Measurements from ENCODE around the gene MTSS2. TPM values are rescaled to one million over a fixed set of nuclear protein-coding genes. Genes with fewer than 3 reads are reported as not detected.

The MTSS2 gene
- total and polyA plus RNA-seq, 2 of the 4 experiments (the other 2 are of a cell fraction) = 9.1 to 86.2 TPM

DNA sequence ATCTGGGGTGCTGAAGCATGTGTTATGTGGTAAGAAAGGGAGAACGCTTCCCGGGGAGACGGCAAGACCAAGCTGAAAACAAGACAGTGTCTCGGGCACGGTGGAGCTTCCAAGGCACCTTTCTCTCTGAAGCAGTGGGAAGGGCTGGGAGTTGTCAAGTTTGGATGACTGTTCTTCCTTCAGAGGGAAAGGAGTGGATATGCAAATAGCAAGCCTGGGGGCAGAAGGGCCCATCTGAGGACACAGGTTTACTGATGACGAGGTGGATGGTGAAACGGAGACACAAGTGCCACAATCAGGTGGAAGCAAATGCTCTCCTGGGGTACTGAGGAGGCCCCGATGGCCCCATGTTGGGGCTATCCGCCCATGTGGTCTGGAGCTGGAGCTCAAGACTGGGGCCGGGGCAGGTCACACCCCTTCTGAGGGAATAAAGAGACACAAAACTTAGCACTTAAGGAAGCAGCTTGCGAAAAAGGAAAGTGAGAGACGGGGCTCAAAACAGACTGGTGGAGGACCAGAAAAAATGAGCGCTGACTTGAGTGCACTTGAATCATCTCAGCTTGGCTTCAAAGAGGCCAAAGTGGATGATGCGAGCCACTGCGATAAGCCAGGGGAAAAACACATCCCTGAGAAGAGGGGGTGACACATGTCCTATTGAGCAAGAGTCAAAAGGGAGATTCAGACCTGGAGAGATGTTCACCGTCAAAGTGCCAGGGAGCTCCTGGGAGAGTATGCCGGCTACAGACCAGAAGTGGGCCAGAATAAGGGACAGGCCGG, 34.8 kb upstream of the MTSS2 start:
- no peak for ATAC-seq (ENCODE audit: low read depth)

More for the DNA sequence above, 34.8 kb upstream of the MTSS2 start:
- Histone ChIP-seq H3K36me3 (ENCODE audit: control insufficient read depth, insufficient read depth, low read length) (peaks cover 6% of the 10 kb centered on the region; the same call in 1 of the 2 replicates), H2BK20ac (ENCODE audit: low read depth, low read length) (no peak overlapping the region), H2AK5ac (ENCODE audit: low read depth, low read length) (peak overlapping the region; percentile 63; the same call in 1 of the 2 replicates), H2AFZ (replicated peaks; ENCODE audit: low read length, poor library complexity) (peak overlapping the region; percentile 56), H3K14ac (replicated peaks; ENCODE audit: low read depth, low read length) (no peak overlapping the region), H2BK15ac (ENCODE audit: low read depth, low read length) (no peak overlapping the region), H3K4me2 (ENCODE audit: low read depth, low read length) (no peak overlapping the region), H2BK120ac (ENCODE audit: low read depth, low read length) (no peak overlapping the region), H4K8ac (ENCODE audit: low read depth in 2 of 2, low read length in 2 of 2) (no peak overlapping the region), H4K20me1 (ENCODE audit: insufficient read depth, low read length) (no peaks in the 10 kb centered on the region), H3K4me1 (ENCODE audit: control insufficient read depth, insufficient read depth, low read length) (peaks cover 17% of the 10 kb centered on the region), H3K9ac (ENCODE audit: low read depth, low read length) (no peak overlapping the region), H4K91ac (ENCODE audit: insufficient read depth, low read depth, low read length) (no peak overlapping the region), H2BK5ac (ENCODE audit: low read depth, low read length, poor library complexity, severe bottlenecking) (no peak overlapping the region), H3K18ac (ENCODE audit: low read depth, low read length) (no peak overlapping the region), H3K27me3 (ENCODE audit: control insufficient read depth, insufficient read depth, low read length) (no peaks in the 10 kb centered on the region), H3K9me1 (ENCODE audit: insufficient read depth, low read length) (peaks cover 12% of the 10 kb centered on the region; the same call in 1 of the 2 replicates), H3K4ac (ENCODE audit: low read depth, low read length) (no peak overlapping the region), H3K23ac (ENCODE audit: low read depth, low read length) (no peak overlapping the region), H3K56ac (ENCODE audit: extremely low read depth, insufficient read depth, low read length) (no peak overlapping the region), H3K79me1 (ENCODE audit: low read depth in 1 of 2, low read length in 2 of 2) (peaks cover 0 to 18% of the 10 kb centered on the region in 2 experiments; a peak in 2 of 4 replicates), H3K27ac (ENCODE audit: insufficient read depth, low read length) (no peak overlapping the region), H3K9me3 (ENCODE audit: control insufficient read depth, insufficient read depth, low read length) (no peaks in the 10 kb centered on the region), H3K4me3 (ENCODE audit: insufficient read depth, low read depth, low read length) (no peak overlapping the region), H4K5ac (ENCODE audit: low read depth, low read length) (no peak overlapping the region), H2AK9ac (replicated peaks; ENCODE audit: low read depth, low read length, poor library complexity) (no peak overlapping the region)
- 98% methylated on average over 11 of the region's 18 CpGs; no CpG with 5 or more reads in 1 of the 2 experiments for WGBS, 2 experiments (ENCODE audit: extremely low coverage in 2 of 2, insufficient read length in 1 of 2)
- in situ Hi-C loops (cut with MboI; ENCODE audit: low sequenced_read_pairs) (no loop called here), intact Hi-C loops (cut with micrococcal nuclease) (no loop called here), dilution Hi-C loops (cut with HindIII; ENCODE audit: low sequenced_read_pairs, unreplicated experiment) (no loop called here)
- TF ChIP-seq CHD1 (IDR thresholded peaks at IDR 0.05; ENCODE audit: low read depth, low read length) (no peak), CEBPB (IDR thresholded peaks at IDR 0.05; ENCODE audit: low read depth, low read length) (peak; percentile 64)
- no TSS peak for BruUV-seq (replicated peaks)
- DNase-seq = no peak
- ChIA-PET POLR2A (ENCODE audit: unreplicated experiment) (no interaction called here), CTCF (interaction anchor here (0.6 kb wide), 1 partner anchor 14 kb away, joined by 3 read pairs; no protein-coding TSS in a partner anchor)

All from IMR-90 (cell line).